MM.1S (cell line): ENCODE results near the gene GCK.

ENCODE experiments used
- EZH2 ChIP-seq: fragments of 300-600 bp; sonication (generic); optimal IDR thresholded peaks from 2 replicates; pipeline ENCODE3; 2017; ENCODE audit warnings: low read depth, mild to moderate bottlenecking, antibody characterized with exemption, low read length, mixed read lengths
- EZH2phosphoT487 ChIP-seq: fragments of 300-600 bp; sonication (generic); IDR thresholded peaks from 2 replicates; pipeline ENCODE4 v1.6.1; 2018; ENCODE audit warnings: antibody characterized with exemption, low read length
- TF ChIP-seq, protein P1 (sequence below): fragments of 300-600 bp; sonication (generic); IDR thresholded peaks from 2 replicates; pipeline ENCODE4 v1.5.1; 2016; ENCODE audit warnings: antibody characterized with exemption, low read length, mixed read lengths

- TF ChIP-seq, protein P1, sequence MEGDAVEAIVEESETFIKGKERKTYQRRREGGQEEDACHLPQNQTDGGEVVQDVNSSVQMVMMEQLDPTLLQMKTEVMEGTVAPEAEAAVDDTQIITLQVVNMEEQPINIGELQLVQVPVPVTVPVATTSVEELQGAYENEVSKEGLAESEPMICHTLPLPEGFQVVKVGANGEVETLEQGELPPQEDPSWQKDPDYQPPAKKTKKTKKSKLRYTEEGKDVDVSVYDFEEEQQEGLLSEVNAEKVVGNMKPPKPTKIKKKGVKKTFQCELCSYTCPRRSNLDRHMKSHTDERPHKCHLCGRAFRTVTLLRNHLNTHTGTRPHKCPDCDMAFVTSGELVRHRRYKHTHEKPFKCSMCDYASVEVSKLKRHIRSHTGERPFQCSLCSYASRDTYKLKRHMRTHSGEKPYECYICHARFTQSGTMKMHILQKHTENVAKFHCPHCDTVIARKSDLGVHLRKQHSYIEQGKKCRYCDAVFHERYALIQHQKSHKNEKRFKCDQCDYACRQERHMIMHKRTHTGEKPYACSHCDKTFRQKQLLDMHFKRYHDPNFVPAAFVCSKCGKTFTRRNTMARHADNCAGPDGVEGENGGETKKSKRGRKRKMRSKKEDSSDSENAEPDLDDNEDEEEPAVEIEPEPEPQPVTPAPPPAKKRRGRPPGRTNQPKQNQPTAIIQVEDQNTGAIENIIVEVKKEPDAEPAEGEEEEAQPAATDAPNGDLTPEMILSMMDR, result no peak
- TF ChIP-seq EZH2phosphoT487 (no peak), EZH2 (no peak)
These were observed 78.3 kb downstream of the GCK start for GRCh38 chr7:44110719-44111635.
